HG02642 (cell line): Measurements from ENCODE around the gene CCT8.
"Not testable (repeated sequence)": the region's sequence is repeated elsewhere in the genome, so short reads cannot be mapped to it uniquely, and the experiment has no call there.

Experiments used
- ATAC-seq: cut with Tn5 transposase; IDR thresholded peaks from one replicate; pipeline ENCODE4 v1.9.1; 2021; ENCODE audit warnings: mild to moderate bottlenecking; ENCODE audit not compliant: unreplicated experiment, poor library complexity

CCT8 gene

DNA sequence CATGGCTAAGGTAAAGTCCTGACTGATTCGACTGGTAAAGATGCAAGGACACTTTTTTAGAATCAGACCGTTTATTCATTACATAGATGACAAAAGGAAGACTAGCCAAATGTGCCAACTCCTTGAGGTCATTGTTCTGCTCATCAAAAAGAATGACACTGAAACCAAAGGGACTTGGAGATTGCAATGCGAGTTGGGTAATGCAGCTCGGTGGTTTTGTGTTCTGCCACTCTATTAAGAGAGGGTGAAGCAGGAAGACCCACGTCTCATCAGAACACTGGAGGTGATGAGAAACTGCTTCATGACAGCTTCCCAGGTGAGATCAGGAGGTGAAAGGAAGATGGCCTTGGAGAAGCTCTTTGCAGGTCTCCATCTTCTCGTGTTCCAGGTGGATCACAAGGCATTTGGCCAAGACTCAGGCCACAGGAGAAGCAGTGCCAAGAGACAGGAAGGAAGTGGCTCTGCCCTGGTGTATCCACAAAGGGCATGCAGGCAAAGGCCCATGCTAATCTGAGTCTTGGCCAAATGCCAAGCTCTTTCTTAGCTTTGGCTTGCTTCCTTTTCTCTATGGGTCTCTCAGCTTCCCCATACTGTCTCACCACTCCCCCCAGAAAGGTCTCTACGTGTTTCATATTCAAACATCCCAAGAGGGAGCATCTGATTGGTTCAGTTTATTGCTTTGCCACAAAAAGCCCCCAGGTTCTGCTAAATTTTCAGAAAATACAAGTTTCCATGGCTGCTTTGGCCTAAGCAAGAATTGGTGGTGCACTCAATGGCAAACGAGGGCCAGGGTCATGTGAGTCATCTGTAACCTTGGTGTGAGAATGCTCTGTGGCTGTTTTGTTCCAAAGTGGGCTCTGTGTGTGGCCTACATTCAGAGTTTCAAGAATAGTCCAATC, 5.7 kb upstream of the CCT8 start:
- peak; percentile 48 for ATAC-seq

GRCh38 chr21:29077651-29078090, 4.2 kb upstream of the CCT8 start:
- no peak for ATAC-seq

- ATAC-seq: not testable (repeated sequence)
Observed at GRCh38 chr21:29076731-29077640, 3.5 kb upstream of the CCT8 start.

DNA sequence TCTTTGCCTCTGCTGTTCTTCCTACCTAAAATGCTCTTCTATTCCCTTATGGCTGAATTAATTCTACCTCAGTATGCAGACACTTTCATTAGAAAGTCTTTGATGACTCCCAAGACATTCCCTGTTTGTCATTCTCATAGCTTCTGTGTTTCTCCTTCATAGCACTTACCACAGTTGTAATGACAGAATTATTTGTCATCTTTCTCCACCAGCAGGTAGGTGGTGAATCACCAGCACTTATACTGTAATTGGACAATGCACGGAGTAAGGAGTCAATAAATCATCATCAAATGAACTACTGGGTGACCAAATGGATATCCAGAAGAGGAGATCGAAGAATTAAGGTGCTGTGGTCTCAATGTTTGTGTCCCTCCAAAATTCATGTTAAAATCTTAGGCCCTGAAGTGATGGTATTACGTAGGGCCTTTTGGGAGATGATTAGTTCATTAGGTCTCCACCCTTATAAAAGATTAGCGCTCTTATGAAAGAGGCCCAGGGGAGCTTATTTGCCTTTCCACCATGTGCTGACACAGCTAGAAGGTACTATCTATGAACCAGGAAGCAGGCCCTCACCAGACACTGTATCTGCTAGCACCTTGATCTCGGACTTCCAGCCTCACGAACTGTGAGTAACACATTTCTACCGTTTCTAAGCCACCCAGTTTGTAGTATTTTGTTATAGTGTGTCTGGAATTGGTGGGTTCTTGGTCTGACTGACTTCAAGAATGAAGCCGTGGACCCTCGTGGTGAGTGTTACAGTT, 2.4 kb upstream of the CCT8 start:
- no peak for ATAC-seq

DNA sequence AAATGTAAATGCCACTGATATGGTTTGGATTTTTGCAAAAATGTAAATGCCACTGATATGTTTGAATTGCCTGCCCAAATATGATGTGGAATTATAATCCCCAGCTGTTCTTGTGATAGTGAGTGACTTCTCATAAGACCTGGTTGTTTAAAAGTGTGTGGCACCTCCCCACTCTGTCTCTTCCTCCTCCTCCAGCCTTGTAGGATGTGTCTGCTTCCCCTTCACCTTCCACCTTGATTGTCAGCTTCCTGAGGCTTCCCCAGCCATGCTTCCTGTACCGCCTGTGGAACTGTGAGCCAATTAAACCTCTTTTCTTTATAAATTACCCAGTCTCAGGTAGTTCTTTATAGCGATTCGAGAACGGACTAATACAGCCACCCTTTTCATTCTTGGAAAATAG, 1.3 kb upstream of the CCT8 start:
- ATAC-seq: no peak

- ATAC-seq: peak; percentile 24
Observed at GRCh38 chr21:29074007-29074376, 544 bp upstream of the CCT8 start.

- ATAC-seq: no peak
Observed at GRCh38 chr21:29072873-29073221, 601 bp downstream of the CCT8 start.

GRCh38 chr21:29064850-29065481, 8.5 kb downstream of the CCT8 start:
- ATAC-seq: peak; percentile 98

- ATAC-seq: no peak
Observed at GRCh38 chr21:29056538-29057050, 16.9 kb downstream of the CCT8 start.

DNA sequence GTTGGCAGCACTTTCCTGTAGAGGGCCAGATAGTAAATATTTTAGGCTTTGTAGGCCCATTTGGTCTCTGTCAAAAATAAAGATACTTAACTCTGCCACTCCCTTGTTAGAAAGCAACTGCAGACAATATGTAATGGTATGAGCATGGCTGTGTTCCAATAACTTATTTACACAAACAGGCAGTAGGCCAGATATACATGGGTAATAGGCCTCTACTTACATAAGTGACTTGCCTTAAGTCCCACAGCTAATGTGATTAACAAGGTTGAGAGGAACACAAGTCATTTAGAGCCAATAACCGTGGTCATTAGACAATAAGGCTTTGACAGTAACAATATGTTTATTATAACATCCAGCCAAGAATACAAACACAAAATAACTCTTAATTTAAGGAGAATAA, 17.4 kb downstream of the CCT8 start:
- no peak for ATAC-seq

GRCh38 chr21:29055080-29055479, 18.4 kb downstream of the CCT8 start:
- no peak for ATAC-seq

DNA sequence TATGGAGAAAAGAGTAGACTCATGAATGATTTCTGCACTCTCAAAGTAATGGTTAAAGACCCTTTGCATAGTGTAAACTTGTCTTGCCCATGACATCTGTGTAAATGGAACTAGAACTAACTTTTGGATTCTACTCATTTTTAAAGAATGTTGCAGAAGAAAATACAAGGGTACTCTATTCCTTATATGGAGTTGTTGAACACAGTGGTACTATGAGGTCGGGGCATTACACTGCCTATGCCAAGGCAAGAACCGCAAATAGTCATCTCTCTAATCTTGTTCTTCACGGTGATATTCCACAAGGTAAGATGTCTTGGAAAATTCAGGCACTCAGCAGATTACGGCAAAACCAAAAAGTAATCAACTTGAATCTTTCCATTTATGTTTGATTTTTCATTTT, 19.8 kb downstream of the CCT8 start:
- no peak for ATAC-seq

GRCh38 chr21:29053011-29053553, 20.4 kb downstream of the CCT8 start:
- no peak for ATAC-seq

DNA sequence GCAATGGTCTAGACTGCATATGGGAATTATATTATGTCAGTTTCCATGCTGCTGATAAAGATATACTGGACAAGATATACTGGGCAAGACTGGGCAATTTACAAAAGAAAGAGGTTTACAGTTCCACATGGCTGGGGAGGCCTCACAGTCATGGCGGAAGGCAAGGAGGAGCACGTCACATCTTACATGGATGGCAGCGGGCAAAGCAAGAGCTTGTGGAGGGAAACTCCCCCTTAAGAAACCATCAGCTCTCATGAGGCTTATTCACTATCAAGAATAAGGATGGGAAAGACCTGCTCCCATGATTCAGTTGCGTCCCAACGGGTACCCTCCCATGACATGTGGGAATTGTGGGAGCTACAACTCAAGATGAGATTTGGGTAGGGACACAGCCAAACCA, 21.2 kb downstream of the CCT8 start:
- no peak for ATAC-seq

DNA sequence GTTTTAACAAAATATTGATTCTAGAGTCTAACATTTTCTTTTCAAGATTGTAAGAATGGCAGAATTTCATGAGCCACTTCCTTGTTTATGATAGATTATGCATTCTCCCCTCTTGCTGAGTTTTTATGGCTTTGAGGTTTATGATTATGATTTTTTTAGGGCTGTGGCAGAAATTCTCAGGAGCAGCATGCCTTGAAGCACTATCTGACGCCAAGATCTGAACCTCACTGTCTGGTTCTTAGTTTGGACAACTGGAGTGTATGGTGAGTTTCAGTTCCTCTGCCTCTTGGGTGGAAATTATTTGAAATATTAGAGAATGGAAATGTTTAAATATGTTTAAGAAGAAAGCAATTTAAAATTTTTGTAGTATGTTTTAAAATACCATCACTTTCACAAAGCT, 38.8 kb downstream of the CCT8 start:
- no peak for ATAC-seq

DNA sequence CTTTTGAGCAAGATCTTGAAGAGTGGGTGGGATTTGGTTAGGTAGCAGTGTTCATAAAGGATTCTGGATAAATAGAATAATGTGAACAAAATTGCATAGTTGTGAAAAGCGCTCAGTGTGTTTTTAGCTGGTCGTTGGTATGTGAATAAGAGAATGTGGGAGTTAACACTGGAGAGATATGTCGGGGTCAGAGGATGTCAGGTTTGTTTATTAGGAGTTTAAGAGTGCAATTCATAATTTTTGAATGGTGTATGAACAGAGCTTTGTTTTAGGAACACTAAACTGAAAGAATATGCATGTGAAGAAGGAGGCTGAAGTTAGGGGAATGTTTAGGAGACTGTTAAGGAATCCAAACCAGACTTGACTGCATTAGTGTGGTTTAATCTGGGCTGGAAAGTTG, 39.6 kb downstream of the CCT8 start:
- no peak for ATAC-seq

DNA sequence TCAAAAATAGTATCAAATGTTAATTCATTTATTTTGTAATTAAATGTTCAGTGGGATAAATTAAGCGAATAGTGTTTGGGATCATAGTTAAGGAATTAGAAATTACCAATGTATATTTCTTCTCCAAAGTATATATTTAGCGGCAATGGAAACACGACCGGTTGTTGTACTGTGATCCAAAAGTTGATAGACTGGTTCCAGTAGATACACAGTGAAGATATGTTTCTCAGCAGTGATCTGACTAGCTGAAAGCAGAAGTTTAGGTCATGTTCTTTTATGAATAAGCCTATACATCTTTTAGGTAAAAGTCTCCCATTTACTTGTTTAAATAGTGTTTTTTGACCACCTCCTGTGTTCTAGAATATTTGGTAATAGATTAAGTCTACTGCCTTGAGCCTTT, 40.1 kb downstream of the CCT8 start:
- ATAC-seq: no peak

DNA sequence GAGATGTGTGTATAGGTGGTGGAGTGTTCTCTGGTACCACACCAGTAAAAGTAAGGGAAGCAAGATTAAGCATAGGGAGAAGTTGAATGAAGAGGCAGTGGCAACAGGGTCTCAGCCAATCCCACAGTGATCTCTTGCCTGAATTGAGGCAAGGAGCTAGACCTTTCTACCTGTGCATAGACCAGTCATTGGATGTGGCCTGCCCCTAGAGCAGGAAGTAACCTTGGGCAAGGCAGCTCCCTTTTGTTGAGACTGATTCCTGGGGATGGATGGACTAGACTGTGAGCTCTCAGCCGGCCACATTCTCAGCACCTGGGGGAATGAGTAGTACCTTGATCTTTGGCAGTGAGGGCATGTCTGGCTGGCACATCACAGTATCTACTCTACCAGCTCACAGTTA, 42.5 kb downstream of the CCT8 start:
- no peak for ATAC-seq

DNA sequence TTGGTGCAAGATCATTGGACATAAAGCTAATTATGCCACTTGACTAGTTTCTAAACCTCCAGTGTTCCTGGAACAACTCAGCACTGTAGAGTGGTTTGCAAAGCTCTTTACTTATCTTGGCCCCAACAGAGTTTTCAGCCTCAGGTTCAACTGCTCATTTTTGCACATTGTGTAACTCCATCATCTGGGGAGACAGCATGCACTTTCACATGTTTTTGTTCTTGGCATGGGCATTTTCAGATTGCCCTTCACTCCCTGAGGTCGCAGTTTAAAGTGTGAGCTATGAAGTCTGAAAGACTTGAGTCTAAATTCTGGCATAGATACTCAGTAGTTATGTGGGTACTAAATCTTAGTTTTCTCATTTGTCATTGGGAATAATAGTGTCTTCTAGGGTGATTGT, 43.9 kb downstream of the CCT8 start:
- no peak for ATAC-seq

DNA sequence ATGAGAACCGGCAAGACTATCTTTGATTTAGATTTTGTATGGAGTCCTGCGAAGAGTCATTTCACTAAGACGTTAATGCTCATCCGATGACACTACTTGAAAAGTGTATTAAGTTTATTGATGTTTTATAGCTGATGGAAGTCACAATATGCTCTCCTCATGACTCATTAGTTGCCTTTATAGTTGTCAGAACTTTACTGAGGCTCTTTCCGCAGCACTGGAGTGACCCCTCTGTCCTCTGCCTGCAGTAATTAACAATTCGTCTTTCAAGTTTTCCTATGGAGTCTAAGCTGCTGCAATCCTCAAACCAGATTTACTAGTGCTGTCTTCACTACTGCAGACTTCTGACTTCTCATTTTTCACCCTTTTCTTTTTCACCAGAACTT, 48.1 kb downstream of the CCT8 start:
- ATAC-seq: no peak
